ENCODE results near the gene SEC24D.

GRCh38 chr4:118866442-118866841 lies 30.5 kb upstream of the SEC24D start:
- TF ChIP-seq CTCF (IDR thresholded peaks at IDR 0.05) (no peak), POLR2AphosphoS5 (IDR thresholded peaks at IDR 0.05) (no peak)

All from breast epithelium (tissue), 3 donors.